ENCODE data around the gene NEU4.

GRCh38 chr2:241854342-241855244 lies 45.6 kb downstream of the NEU4 start:
- TF ChIP-seq CTCF (IDR thresholded peaks at IDR 0.05) (no peak), POLR2A (IDR thresholded peaks at IDR 0.05) (no peak)
